Calu3 (cell line): Measurements from ENCODE around the gene SFXN1. TPM values are rescaled to one million over a fixed set of nuclear protein-coding genes. Genes with fewer than 3 reads are reported as not detected.

Experiments
- BruUV-seq: library from RNA; stranded (reverse); fragments of 400-500 nt; replicated peaks from 2 replicates; lab custom pipeline; 2021; lab: Mats Ljungman, UMichigan
- CTCF ChIA-PET: fragments of 300-600 bp; sonication (Branson Sonifier 250); formaldehyde crosslinking; loops from one replicate; lab custom pipeline; 2022; ENCODE audit warnings: antibody characterized with exemption; lab: Charles Lee
- DNase-seq: peaks from one replicate; pipeline ENCODE4 v3.0.0; 2022
- H3K27ac Mint-ChIP-seq: one replicate; pipeline ENCODE4 v1.8.0; 2022; ENCODE audit warnings: mixed read lengths; ENCODE audit not compliant: unreplicated experiment
- H3K27me3 Mint-ChIP-seq: one replicate; pipeline ENCODE4 v1.8.0; 2022; ENCODE audit warnings: mixed read lengths; ENCODE audit not compliant: unreplicated experiment
- H3K36me3 Mint-ChIP-seq: one replicate; pipeline ENCODE4 v1.8.0; 2022; ENCODE audit warnings: mild to moderate bottlenecking, moderate library complexity, mixed read lengths; ENCODE audit not compliant: insufficient read depth, unreplicated experiment
- H3K4me1 Mint-ChIP-seq: one replicate; pipeline ENCODE4 v1.8.0; 2022; ENCODE audit warnings: mild to moderate bottlenecking, low read depth, mixed read lengths; ENCODE audit not compliant: unreplicated experiment
- H3K4me3 Mint-ChIP-seq: one replicate; pipeline ENCODE4 v1.8.0; 2022; ENCODE audit warnings: mild to moderate bottlenecking, low read depth, moderate library complexity, mixed read lengths; ENCODE audit not compliant: unreplicated experiment
- H3K9me3 Mint-ChIP-seq: one replicate; pipeline ENCODE4 v1.8.0; 2022; ENCODE audit warnings: low read depth, mixed read lengths; ENCODE audit not compliant: unreplicated experiment
- intact Hi-C: fragments of 100-400 bp; cut with micrococcal nuclease; formaldehyde crosslinking; loops from one replicate; pipeline ENCODE4 v1.10.0; 2022; ENCODE audit not compliant: unreplicated experiment
- total RNA-seq: library from RNA; stranded (reverse); gene quantifications from 2 replicates; pipeline ENCODE4 v1.2.3, GENCODE V29; 2022
- TF ChIP-seq, protein P1 (sequence below): fragments of 200-600 bp; IDR thresholded peaks from one replicate; pipeline ENCODE4 v1.8.0; 2022; ENCODE audit warnings: antibody characterized with exemption; ENCODE audit not compliant: unreplicated experiment

SFXN1 gene
- total RNA-seq, 1 experiment from 2014 or later, result 106 TPM

- TF ChIP-seq, protein P1, sequence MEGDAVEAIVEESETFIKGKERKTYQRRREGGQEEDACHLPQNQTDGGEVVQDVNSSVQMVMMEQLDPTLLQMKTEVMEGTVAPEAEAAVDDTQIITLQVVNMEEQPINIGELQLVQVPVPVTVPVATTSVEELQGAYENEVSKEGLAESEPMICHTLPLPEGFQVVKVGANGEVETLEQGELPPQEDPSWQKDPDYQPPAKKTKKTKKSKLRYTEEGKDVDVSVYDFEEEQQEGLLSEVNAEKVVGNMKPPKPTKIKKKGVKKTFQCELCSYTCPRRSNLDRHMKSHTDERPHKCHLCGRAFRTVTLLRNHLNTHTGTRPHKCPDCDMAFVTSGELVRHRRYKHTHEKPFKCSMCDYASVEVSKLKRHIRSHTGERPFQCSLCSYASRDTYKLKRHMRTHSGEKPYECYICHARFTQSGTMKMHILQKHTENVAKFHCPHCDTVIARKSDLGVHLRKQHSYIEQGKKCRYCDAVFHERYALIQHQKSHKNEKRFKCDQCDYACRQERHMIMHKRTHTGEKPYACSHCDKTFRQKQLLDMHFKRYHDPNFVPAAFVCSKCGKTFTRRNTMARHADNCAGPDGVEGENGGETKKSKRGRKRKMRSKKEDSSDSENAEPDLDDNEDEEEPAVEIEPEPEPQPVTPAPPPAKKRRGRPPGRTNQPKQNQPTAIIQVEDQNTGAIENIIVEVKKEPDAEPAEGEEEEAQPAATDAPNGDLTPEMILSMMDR, result no peak
- no TSS peak for BruUV-seq
- Mint-ChIP-seq H3K27ac (no peak overlapping the region), H3K9me3 (peaks cover 4% of the 10 kb centered on the region), H3K36me3 (no peaks in the 10 kb centered on the region), H3K4me3 (no peak overlapping the region), H3K27me3 (peaks cover 53% of the 10 kb centered on the region), H3K4me1 (no peaks in the 10 kb centered on the region)
- DNase-seq, result no peak
- CTCF ChIA-PET, result no interaction called here
- intact Hi-C loops, result no loop called here
These were observed 97.7 kb downstream of the SFXN1 start for GRCh38 chr5:175576096-175576495.

- Mint-ChIP-seq H3K4me1 (no peaks in the 10 kb centered on the region), H3K9me3 (peaks cover 4% of the 10 kb centered on the region), H3K27ac (no peak overlapping the region), H3K4me3 (no peak overlapping the region), H3K27me3 (peaks cover 49% of the 10 kb centered on the region), H3K36me3 (no peaks in the 10 kb centered on the region)
- no peak for DNase-seq
- TF ChIP-seq, protein P1, result no peak
- CTCF ChIA-PET, result no interaction called here
- intact Hi-C loops, result no loop called here
- no TSS peak for BruUV-seq
These were observed 98.2 kb downstream of the SFXN1 start for GRCh38 chr5:175576591-175576990.

Other genes with a start within 250 kb of the SFXN1 start
- not detected in 2 replicates for gene DRD1, start 34.4 kb upstream of the SFXN1 start, total RNA-seq
- not detected in 2 replicates for gene HRH2, start 179.5 kb downstream of the SFXN1 start, total RNA-seq